ENCODE results near the gene CTTNBP2NL.

DNA sequence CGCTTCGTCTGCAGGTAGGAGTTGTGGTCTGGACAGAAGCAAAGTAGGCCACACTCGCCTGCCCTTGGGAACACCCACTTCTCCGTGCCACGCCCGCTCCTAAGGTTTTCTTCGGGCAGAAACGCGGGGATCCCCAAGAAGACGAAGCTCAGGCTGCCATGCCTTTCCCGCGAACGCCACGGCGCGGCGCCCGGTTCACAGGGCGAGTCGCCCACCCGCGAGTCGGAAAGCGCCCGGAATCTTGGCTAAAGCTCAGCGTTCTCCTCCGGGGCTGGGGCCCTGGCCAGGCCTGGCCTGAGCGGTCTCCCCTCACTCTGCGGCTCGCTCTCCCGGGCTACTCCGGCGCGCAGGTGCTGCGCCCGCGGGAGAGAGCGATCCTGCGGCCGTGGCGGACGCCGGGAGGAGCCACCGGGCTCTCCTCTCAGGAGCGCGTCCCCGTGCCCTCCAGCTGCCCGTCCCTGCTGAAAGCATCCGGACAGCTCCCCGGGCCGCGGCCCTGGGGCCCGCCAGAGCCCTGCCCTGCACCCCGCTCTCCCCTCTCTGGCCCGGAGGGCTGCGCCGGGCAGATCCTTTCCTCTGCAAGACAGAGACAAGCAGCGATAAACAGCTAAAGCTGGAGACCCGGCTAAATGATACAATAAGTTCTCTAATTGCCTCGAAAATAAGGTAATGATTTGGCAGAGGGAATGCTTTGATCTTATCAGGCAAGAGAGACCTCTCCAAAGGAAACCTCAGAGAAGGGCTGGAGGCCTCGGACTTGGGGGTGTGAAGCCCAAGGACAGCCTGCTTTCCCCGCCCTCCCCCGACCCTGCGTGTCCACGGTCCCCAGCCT lies 106.0 kb downstream of the CTTNBP2NL start:
- TF ChIP-seq, protein P1, sequence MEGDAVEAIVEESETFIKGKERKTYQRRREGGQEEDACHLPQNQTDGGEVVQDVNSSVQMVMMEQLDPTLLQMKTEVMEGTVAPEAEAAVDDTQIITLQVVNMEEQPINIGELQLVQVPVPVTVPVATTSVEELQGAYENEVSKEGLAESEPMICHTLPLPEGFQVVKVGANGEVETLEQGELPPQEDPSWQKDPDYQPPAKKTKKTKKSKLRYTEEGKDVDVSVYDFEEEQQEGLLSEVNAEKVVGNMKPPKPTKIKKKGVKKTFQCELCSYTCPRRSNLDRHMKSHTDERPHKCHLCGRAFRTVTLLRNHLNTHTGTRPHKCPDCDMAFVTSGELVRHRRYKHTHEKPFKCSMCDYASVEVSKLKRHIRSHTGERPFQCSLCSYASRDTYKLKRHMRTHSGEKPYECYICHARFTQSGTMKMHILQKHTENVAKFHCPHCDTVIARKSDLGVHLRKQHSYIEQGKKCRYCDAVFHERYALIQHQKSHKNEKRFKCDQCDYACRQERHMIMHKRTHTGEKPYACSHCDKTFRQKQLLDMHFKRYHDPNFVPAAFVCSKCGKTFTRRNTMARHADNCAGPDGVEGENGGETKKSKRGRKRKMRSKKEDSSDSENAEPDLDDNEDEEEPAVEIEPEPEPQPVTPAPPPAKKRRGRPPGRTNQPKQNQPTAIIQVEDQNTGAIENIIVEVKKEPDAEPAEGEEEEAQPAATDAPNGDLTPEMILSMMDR (conservative IDR thresholded peaks at IDR 0.05): peak; percentile 72
- TF ChIP-seq EZH2 (IDR thresholded peaks at IDR 0.05; ENCODE audit: low read depth): no peak

All from PC-9 (cell line).